DOHH2 (cell line): Measurements from ENCODE around the gene HLA-DQB2.

Experiments
- EZH2phosphoT487 ChIP-seq: fragments of 200-600 bp; sonication (generic); IDR thresholded peaks from 2 replicates; pipeline ENCODE4 v1.6.1; 2017; ENCODE audit warnings: borderline replicate concordance, mild to moderate bottlenecking, antibody characterized with exemption, low read length, moderate library complexity, mixed read lengths
- TF ChIP-seq, protein P1 (sequence below): fragments of 200-600 bp; sonication (generic); IDR thresholded peaks from one replicate; pipeline ENCODE4 v1.5.1; 2014; ENCODE audit warnings: antibody characterized with exemption, mild to moderate bottlenecking, low read depth, low read length; ENCODE audit not compliant: poor library complexity, severe bottlenecking

DNA sequence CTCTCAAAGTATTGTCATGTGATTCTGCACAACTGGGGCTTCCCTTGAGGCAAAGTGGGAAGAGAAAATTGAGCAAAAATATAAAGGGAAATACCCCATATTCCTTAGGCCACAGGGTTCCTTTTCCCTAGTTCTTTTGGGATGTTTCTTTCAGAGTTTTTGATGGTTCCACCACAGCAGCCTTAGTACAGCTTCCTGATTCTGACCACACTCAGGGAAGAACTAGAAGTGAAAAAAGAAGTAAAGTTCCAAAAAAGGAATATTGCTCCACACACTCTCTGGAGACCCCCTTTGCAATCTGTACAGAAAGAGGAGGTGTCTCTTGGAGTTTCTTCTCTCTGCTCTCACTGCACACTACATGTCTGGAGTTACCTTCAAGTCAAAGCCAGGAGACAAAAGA lies 50.1 kb downstream of the HLA-DQB2 start:
- TF ChIP-seq, protein P1, sequence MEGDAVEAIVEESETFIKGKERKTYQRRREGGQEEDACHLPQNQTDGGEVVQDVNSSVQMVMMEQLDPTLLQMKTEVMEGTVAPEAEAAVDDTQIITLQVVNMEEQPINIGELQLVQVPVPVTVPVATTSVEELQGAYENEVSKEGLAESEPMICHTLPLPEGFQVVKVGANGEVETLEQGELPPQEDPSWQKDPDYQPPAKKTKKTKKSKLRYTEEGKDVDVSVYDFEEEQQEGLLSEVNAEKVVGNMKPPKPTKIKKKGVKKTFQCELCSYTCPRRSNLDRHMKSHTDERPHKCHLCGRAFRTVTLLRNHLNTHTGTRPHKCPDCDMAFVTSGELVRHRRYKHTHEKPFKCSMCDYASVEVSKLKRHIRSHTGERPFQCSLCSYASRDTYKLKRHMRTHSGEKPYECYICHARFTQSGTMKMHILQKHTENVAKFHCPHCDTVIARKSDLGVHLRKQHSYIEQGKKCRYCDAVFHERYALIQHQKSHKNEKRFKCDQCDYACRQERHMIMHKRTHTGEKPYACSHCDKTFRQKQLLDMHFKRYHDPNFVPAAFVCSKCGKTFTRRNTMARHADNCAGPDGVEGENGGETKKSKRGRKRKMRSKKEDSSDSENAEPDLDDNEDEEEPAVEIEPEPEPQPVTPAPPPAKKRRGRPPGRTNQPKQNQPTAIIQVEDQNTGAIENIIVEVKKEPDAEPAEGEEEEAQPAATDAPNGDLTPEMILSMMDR: no peak
- no peak for TF ChIP-seq EZH2phosphoT487
